ENCODE measurements around the gene TOMM5.
"Not testable (repeated sequence)": the region's sequence is repeated elsewhere in the genome, so short reads cannot be mapped to it uniquely, and the experiment has no call there.

The TOMM5 gene

GRCh38 chr9:37611961-37612360 is 19.6 kb upstream of the TOMM5 start:
- DNase-seq (ENCODE audit: low read depth in 2 of 2): no peak

GRCh38 chr9:37611014-37611413 is 18.6 kb upstream of the TOMM5 start:
- no peak for DNase-seq (ENCODE audit: low read depth in 2 of 2)

GRCh38 chr9:37609735-37610397 is 17.5 kb upstream of the TOMM5 start:
- DNase-seq (ENCODE audit: low read depth in 2 of 2): no peak

DNA sequence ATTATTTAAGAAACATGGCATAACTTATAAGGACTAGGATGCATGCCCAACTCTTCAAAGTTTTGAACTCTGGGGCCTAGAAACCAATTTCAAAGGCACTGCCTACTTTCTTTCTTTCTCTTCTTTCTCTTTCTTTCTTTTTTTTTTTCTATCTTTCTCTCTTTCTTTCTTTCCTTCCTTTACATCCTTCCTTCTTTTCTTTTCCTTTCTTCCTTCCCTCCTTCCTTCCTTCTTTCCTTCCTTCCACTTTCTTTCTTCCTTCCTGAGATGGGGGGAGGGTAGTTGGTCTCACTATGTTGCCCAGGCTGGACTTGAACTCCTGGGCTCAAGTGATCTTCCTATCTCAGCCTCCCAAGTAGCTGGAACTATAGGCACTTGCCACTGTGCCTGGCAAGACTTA is 15.9 kb upstream of the TOMM5 start:
- no peak for DNase-seq (ENCODE audit: low read depth in 2 of 2)

- no peak for DNase-seq (ENCODE audit: low read depth in 2 of 2)
Measured at GRCh38 chr9:37604296-37604695, 11.9 kb upstream of the TOMM5 start.

GRCh38 chr9:37602817-37603216 is 10.4 kb upstream of the TOMM5 start:
- DNase-seq (ENCODE audit: low read depth in 2 of 2): no peak

DNA sequence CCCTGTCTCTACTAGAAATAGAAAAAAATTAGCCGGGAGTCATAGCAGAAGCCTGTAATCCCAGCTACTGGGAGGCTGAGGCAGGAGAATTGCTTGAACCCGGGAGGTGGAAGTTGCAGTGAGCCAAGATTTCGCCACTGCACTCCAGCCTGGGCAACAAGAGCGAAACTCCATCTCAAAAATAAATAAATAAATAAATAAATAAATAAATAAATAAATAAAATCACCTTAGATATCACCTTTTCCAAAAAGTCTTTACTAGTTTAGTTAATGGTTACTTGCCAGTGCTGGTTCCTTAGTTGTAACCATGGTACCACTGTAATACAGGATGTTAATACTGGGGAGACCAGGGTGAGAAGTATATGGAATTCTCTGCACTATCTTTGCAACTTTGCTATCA is 9.7 kb upstream of the TOMM5 start:
- DNase-seq (ENCODE audit: low read depth in 2 of 2): not testable (repeated sequence)

GRCh38 chr9:37596504-37596903 is 4.1 kb upstream of the TOMM5 start:
- no peak for DNase-seq (ENCODE audit: low read depth in 2 of 2)

DNA sequence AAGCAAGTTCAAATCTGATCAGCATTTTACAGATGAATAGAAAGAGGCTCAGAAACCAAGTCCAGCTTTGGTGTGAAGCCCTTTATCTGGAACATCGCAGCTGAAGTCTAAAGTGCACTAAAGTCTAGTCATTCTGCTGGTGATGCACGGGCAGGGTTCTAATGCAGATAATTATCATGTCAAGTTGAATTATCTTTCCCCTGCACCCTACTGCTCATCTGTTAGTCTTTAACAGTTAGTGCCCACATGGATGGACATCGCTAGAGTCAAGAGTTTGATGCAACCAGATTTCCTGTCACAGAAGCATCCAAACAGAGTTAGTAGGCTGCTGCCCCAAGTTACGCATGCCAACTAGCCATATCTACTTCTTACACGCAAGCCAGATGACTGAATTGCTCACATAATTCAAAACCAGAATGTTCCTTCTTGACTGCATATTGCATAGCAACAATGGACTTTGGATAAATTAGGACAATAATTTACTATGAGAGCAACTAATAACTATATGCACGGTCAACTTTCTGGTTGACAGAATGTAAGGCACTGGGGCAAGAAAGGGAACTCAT is 1.6 kb upstream of the TOMM5 start:
- DNase-seq (ENCODE audit: low read depth in 2 of 2): no peak

DNA sequence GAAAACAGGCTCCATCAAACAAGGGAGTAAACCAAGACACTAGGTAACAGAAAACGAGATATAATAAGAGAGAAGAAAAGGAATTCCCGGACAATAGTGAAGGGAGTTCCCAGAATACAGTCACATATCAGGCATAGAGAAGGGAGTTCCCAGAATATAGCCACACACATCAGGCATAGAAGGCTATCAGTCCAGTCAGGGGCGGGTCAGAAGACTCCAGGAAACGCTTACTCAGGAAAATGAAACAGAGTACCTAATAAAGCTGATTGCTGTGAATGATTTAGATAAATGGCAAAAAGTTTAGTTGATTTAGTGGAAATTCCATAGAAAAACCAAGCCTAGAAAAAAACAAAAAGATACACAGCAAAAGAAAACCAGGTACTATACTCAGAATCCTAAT is 4.9 kb downstream of the TOMM5 start:
- DNase-seq (ENCODE audit: low read depth in 2 of 2): no peak

- no peak for DNase-seq (ENCODE audit: low read depth in 2 of 2)
Measured at GRCh38 chr9:37583522-37584121, 8.8 kb downstream of the TOMM5 start.

DNA sequence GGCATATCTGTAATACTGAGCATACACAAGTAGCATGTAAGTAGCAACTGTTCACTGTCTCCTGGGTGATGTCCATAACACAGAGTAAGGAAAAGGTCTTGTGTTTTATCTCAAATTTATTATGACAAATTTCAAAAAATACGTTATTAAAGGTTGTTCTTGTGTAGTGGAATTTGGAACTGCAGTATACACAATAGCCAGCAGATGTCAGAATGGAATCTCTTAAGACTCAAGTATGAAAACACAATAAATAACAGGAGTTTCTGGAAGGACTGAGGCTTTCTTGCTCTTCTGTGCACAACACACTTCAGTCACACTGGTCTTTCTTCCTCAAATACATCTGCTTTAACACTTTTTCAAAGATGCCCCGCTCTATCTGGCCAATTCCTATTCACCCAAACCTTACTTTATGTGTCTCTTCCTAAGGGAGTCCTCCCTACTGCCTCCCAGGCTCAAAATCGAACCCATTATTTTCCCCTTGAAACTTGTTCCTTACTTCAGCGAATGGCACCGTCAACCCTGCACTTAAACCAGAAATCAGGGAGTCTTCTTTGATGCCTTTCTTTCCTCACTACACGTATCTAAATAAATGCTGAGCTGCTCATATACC is 9.7 kb downstream of the TOMM5 start:
- DNase-seq (ENCODE audit: low read depth in 2 of 2): no peak

- peak in 1 of 2 donors; percentile 31 for DNase-seq (ENCODE audit: low read depth in 2 of 2)
Measured at GRCh38 chr9:37575921-37576721, 16.3 kb downstream of the TOMM5 start, which contains the start of gene FBXO10. FBXO10 (minus strand) TSS chr9:37576380; CDS start chr9:37541768, 34,612 bp downstream.

DNA sequence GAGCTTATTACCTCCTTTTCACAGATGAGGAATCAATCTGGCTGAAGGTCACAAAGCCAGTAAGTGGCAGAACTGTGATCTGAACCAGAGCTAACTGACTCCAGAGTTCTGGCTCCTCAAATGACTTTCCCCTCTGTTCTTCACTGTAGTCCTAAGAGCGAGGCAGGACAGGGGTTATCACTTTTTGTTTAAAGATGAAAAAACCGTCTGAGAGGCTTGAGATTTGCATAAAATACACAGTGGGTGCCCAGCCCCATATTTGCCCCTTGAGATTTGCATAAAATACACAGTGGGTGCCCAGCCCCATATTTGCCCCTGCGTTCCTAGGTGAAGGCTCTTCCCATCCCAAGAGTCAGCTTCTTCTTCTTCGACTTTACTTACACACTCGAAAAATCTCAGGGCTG is 16.9 kb downstream of the TOMM5 start:
- no peak for DNase-seq (ENCODE audit: low read depth in 2 of 2)

DNA sequence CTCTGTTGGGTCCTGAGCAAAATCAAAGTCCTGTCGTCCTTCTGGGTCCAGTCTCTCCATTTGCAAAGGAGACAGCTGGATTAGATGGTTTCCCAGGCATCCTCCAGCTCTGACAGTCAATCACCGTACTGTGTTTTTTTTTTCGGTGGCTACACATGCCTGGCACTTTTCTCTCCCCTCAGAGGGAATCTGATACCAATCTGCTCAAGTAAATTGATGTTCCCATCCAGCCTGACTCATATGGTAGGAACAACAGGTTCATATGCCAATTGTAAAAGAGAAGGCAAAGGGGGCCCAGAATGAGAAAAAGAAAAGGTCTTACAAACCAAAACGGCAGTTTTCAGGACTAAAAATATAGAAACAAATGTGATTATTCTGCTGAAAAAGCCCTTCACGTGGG is 17.4 kb downstream of the TOMM5 start:
- DNase-seq (ENCODE audit: low read depth in 2 of 2): no peak

DNA sequence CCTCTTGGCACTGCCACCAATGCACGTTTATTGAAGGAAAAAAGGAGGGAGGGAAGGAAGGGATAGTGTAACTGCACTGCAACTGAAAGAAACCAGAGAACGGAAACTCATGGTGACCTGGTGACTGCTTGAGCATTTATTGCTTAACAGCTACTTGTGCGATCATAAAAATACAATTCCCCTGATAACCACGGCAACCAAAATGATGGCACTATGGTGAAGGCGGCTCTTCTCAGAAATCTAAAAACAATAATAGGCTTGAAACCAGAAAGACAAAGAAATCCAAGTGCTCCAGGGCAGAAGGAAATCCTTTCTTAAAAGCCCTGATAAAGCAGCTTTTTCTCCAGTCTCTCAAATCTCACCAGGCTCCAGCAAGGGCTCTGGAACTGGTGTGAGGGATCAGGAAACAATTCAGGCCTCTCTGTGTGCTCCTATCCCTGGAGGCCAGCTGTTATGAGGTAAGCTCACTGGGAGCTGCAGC is 18.1 kb downstream of the TOMM5 start:
- no peak for DNase-seq (ENCODE audit: low read depth in 2 of 2)

DNA sequence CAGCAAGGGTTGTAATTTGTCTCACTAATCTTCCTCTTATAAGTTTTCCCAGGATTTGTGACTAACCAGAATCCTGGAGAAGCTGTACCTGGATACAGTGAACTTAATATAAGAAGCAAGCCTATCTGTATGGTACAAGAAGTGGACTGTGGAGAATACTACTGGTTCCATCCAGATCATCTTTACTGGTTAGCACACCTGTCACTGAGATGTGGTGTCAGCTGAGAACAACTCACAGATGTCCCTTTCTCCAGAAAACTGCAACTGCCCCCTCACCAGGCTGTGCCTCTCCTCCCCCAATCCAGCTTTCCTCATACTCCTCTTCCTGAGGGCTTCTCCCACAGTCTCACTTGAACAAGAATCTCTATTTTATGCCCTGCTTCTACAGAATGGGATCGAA is 21.1 kb downstream of the TOMM5 start:
- no peak for DNase-seq (ENCODE audit: low read depth in 2 of 2)

DNA sequence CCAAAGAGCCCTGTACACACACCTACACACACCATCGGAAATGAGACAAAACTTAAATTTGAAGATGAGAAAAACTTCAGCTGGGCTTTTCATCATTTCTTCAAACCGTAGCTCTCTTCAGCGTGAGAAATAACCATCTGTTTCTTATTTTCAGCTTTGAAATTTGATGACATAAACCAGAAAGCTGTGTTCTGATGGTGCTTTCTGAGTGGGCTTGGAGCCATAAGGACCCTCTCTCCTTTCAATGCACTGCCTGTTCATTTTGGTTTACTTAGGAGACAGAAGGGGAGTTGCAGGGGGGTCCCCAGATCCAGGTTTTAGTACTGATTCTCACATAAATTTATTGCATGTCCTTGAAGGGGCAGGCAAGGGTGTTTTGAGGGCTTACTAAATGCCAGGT is 25.7 kb downstream of the TOMM5 start:
- no peak for DNase-seq (ENCODE audit: low read depth in 2 of 2)

DNA sequence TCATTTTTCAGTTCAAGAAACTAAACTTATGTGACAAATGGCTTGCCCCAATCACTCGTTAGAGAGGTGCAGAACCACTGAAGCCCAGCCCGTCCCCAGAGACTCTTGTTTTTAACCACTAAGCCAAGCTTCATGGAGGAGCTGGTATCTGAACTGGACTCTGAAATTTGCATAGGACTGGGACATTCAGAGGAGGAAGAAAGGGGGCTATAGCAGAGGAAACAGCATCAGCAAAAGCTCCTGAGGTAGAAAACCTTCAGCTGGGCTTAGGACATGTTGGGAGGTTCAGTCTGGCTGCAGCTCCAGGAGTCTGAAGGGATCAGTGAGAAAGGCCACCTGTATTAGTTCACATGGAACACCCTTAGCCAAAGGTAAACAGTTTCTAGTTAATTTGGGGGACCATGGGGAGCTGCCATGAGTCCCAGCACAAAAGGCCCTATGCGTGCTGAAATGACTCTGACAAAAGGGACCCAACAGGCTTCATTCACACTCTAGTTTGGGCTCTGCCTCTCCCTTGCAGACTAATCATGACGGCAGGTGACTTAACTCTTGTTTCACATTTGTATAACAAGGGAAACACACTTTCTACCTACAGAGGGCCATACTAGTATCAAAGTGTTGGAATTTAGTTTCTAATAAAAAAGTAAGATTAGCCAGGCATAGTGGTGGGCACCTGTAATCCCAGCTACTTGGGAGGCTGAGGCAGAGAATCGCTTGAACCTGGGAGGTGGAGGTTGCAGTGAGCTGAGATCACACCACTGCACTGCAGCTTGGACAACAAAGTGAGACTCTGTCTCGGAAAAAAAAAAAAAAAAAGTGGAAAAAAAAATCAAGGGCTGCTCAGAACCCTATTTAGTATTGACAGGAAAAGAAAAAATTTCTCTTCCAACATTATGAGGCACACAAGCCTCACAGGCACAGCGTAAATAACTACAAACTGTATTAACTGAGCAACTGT is 26.5 kb downstream of the TOMM5 start:
- no peak for DNase-seq (ENCODE audit: low read depth in 2 of 2)

DNA sequence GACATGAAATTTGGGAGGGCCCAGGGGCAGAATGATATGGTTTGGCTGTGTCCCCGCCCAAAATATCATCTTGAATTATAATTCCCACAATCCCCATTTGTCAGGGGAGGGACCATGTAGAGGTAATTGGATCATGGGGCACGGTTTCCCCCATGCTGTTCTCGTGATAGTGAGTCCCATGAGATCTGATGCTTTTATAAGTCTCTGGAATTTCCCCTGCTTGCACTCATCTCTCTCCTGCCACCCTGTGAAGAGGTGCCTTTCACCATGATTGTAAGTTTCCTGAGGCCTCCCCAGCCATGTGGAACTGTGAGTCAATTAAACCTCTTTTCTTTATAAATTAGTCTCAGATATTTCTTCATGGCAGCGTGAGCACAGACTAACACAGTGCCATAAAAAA is 27.5 kb downstream of the TOMM5 start:
- DNase-seq (ENCODE audit: low read depth in 2 of 2): no peak
